Left ventricle myocardium inferior (tissue), 1 donor: ENCODE results near the gene NAV1. TPM values are rescaled to one million over a fixed set of nuclear protein-coding genes. Genes with fewer than 3 reads are reported as not detected.

Source experiments
- DNase-seq: peaks from one replicate; pipeline ENCODE4 v3.0.0-alpha.2; 2020
- H3K27ac ChIP-seq: fragments of 200-600 bp; replicated peaks from 2 replicates; pipeline ENCODE4 v1.8.0; 2021
- H3K27me3 ChIP-seq: fragments of 200-600 bp; 2 replicates; pipeline ENCODE4 v1.8.0; 2021; ENCODE audit warnings: low read depth
- H3K36me3 ChIP-seq: fragments of 200-600 bp; 2 replicates; pipeline ENCODE4 v1.8.0; 2021
- H3K4me1 ChIP-seq: fragments of 200-600 bp; 2 replicates; pipeline ENCODE4 v1.8.0; 2021
- H3K4me3 ChIP-seq: fragments of 200-600 bp; 2 replicates; pipeline ENCODE4 v1.8.0; 2021; ENCODE audit warnings: mild to moderate bottlenecking, moderate library complexity
- H3K9me3 ChIP-seq: fragments of 200-600 bp; replicated peaks from 2 replicates; pipeline ENCODE4 v1.8.0; 2021
- intact Hi-C: fragments of 100-400 bp; cut with micrococcal nuclease; formaldehyde crosslinking; loops from one replicate; pipeline ENCODE4 v1.11.0; 2022
- total RNA-seq: library from RNA; stranded (reverse); fragmentation: NEBNext Ultra II Directional; extraction: Animal tissue kit (Norgen Biotek cat#: 25700); gene quantifications from one replicate; pipeline ENCODE4 v1.2.1, GENCODE V29; 2021
- TF ChIP-seq, protein P1 (sequence below): fragments of 200-600 bp; IDR thresholded peaks from 2 replicates; pipeline ENCODE4 v1.8.0; 2021; ENCODE audit warnings: antibody characterized with exemption, mild to moderate bottlenecking, borderline replicate concordance
- donor health status: DM: no; HTN: yes; CAD: no; lungs with severe emphysema.

The NAV1 gene
- total RNA-seq, 1 donor from 2014 or later: 74.8 TPM

DNA sequence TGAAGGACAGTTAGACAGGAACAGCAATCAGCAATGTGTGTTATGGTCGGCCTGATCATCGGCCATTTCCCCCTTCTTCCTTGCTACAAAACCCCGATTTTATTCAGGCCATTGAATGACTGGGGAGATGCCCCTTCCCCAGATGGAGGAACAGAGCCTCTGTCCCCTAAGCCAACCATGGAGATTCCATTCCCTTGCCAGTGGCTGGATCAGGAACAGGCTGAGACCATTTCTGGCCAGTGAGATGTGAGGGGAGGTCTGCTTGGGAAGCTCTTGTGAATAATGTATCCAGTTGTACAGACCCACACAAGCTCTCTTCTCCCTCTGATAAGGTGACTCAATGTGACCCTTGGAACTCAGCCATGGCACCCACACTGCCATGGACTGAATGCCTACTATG, 39.7 kb upstream of the NAV1 start:
- Histone ChIP-seq H3K4me3 (no peak overlapping the region), H3K36me3 (peaks cover 10% of the 10 kb centered on the region), H3K9me3 (no peaks in the 10 kb centered on the region), H3K4me1 (peaks cover 96% of the 10 kb centered on the region), H3K27me3 (no peaks in the 10 kb centered on the region), H3K27ac (peak overlapping the region; percentile 88)
- DNase-seq: no peak
- TF ChIP-seq, protein P1, sequence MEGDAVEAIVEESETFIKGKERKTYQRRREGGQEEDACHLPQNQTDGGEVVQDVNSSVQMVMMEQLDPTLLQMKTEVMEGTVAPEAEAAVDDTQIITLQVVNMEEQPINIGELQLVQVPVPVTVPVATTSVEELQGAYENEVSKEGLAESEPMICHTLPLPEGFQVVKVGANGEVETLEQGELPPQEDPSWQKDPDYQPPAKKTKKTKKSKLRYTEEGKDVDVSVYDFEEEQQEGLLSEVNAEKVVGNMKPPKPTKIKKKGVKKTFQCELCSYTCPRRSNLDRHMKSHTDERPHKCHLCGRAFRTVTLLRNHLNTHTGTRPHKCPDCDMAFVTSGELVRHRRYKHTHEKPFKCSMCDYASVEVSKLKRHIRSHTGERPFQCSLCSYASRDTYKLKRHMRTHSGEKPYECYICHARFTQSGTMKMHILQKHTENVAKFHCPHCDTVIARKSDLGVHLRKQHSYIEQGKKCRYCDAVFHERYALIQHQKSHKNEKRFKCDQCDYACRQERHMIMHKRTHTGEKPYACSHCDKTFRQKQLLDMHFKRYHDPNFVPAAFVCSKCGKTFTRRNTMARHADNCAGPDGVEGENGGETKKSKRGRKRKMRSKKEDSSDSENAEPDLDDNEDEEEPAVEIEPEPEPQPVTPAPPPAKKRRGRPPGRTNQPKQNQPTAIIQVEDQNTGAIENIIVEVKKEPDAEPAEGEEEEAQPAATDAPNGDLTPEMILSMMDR: no peak
- intact Hi-C loops: no loop called here

DNA sequence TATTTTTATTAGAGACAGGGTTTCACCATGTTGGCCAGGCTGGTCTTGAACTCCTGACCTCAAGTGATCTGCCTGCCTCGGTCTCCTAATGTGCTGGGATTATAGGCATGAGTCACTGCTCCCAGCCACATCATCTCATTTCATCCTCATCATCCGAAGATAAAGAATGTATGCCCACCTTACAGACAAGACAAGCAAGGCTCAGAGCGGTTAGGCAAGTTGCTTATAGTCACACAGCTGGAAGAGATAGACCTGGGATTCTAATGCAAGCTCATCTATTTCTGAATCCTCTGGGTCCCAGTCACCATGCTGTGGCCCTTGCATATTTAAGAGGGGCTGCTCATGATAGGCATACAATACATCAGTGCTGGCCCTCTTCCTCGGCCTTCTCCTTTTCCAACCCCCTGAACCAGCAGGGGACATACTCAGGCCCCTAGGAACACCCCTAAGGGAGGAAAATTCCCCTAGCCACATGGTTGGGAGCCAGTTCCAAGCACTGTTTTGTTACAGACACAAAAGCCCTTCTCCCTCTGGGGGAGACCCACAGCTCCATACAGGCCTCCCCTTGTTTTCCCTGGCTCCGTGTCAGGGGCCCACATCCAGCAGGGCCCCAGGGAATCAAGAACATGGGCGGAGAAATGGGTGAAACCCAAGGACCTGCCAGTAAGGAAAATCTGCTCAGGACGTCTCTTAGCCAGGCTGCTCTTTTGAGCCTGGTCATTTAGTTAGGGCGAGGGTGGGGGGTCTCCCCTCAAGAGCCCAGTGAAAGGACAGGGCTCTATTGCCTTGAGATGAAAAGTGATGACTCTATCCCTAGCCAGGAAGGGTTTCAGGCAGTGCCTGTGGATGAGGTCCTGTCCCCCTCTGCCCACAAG, 38.9 kb upstream of the NAV1 start:
- Histone ChIP-seq H3K9me3 (no peaks in the 10 kb centered on the region), H3K27me3 (no peaks in the 10 kb centered on the region), H3K27ac (peak overlapping the region; percentile 88), H3K4me1 (peaks cover 96% of the 10 kb centered on the region), H3K36me3 (peaks cover 4% of the 10 kb centered on the region), H3K4me3 (no peak overlapping the region)
- peak; percentile 52 for DNase-seq
- TF ChIP-seq, protein P1: no peak
- intact Hi-C loops: no loop called here

DNA sequence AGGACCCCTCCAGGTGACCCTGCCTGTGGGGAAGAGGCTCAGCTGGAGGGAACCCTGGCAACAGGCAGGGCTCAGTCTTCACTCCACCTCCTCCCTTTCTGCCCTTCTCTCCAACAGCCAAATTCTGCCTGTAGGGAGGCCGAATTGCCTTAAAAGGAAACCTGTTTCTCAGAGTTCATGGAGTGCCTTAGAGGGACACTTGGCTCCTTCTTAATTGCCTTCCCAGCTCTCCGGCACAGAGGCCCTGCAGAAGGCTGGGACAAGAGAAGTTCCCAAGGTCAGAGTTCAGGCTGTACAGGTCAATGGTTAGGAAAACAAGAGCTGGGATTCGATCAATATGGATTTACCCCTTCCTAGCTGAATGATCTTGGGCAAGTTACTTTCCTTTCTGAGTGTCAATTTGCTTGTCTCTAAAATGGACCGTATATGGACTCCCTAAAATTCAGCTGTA, 38.2 kb upstream of the NAV1 start:
- Histone ChIP-seq H3K36me3 (no peaks in the 10 kb centered on the region), H3K9me3 (no peaks in the 10 kb centered on the region), H3K27ac (peak overlapping the region; percentile 88), H3K4me3 (no peak overlapping the region), H3K27me3 (no peaks in the 10 kb centered on the region), H3K4me1 (peaks cover 96% of the 10 kb centered on the region)
- TF ChIP-seq, protein P1: no peak
- intact Hi-C loops: no loop called here
- DNase-seq: no peak

DNA sequence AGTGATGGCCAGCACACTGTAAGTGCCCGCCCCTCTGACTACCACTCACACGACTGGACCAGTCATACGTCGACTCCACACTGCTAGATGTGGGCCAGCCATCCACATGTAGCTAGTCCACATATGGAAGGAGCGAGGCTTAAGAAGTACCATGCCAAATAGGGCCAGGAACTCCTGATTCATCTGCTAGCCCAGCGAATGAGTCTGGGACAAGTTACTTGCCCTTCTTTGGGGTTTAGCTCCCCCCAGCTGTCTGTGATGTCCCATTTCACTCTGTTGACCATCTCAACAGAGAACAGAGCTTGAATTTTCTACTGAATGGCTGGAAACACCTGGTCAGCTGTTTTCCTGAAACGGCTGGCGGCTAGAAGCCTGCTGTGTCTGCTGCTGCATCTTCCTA, 37.8 kb upstream of the NAV1 start:
- intact Hi-C loops: no loop called here
- TF ChIP-seq, protein P1: no peak

DNA sequence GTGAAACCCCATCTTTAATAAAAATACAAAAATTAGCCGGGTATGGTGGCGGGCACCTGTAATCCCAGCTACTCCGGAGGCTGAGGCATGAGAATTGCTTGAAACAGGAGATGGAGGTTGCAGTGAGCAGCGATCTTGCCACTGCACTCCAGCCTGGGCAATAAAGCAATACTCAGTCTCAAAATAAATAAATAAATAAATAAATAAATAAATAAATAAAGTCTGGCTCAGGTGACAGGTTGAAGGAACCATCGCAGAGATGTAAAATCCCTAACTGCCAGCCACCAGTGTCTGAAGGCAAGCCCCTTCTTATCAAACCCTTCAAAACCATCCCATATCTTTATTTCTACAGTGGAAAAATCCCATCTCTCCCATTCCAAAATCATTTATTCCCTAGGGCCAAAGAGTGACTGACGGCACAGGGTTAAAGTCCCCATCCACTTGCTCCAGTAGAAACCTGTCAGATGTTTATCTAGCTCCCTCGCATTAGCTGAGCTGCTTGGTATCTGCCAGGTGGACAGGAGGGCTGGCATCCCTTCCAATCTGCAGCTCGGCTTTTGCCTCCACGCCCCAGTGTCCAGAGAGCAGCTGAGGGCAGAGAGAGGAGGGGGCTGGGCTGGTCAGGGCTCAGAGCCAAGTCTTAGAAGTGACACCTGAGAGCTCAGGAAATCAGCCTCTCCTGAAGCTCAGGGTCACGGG, 37.0 kb upstream of the NAV1 start:
- intact Hi-C loops: no loop called here
- no peak for DNase-seq
- H3K27me3 ChIP-seq: no peaks in the 10 kb centered on the region
- H3K27ac ChIP-seq: peak overlapping the region; percentile 93
- TF ChIP-seq, protein P1: no peak
- peaks cover 95% of the 10 kb centered on the region for H3K4me1 ChIP-seq
- H3K9me3 ChIP-seq: no peaks in the 10 kb centered on the region
- H3K4me3 ChIP-seq: no peak overlapping the region
- no peaks in the 10 kb centered on the region for H3K36me3 ChIP-seq

More for the DNA sequence above, 37.8 kb upstream of the NAV1 start:
- no peaks in the 10 kb centered on the region for H3K36me3 ChIP-seq
- H3K27me3 ChIP-seq: no peaks in the 10 kb centered on the region
- peak overlapping the region; percentile 88 for H3K27ac ChIP-seq
- H3K9me3 ChIP-seq: no peaks in the 10 kb centered on the region
- H3K4me1 ChIP-seq: peaks cover 96% of the 10 kb centered on the region
- no peak for DNase-seq
- no peak overlapping the region for H3K4me3 ChIP-seq
